ENCODE data around the gene KRTAP3-2.

Gene KRTAP3-2

GRCh38 chr17:40961591-40961990, 38.1 kb downstream of the KRTAP3-2 start:
- DNase-seq = no peak

DNA sequence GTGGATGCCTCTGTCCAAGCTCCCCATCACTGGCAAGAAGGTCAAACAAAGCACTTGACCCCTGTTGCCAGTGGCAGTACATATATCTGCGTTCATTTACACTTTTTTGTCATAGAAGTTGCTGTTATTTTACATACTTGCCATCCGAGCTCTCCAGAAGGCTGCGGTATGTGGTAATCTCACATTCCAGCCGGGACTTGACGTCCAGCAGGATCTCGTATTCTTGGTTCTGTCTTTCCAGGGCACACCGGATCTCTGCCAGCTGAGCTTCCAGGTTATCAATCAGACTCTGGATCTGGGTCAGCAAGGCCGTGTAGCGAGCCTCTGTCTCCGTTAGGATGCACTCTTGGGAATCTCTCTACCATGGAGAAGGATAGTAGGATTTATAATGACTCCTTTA, 39.6 kb downstream of the KRTAP3-2 start:
- no peak for DNase-seq

DNA sequence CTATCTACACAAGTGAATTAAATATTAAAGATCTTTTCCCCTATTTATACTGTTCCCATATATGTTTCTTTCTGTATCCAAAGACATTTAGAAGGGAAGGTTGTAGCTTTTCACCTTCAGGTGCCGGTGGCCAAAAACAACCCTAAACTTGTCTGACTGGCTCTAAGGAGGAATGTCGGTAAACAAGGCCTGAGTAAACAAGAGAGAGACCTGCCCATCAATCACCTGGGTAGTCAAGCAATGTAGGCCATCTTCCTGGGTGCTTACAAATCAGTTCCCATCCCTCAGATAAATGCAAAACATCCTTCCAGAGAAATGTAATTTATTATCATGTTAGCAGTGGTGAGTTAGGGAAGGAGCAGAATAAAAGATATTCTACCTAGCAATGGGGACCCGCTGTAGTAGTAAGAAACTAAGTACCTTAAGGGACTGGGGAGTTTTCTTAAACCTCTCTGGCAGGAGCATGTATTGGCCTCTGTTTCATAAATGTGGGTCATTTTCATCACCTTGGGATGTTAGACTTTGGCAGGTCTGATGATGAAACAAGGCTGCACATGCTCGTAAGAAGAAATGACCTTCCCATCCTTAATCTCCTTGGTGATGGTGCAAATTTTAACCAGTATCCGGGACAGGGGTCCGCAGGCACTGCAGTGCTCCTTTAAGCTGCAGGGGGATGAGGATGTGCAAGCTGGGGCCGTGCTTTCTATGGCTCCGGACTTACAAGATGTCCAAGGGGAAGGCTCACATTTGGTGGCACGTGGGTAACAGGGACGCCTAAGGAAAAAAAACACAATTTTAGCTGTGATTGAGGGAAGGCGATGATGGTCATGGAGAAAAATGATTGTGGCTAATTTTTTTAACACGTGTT, 41.4 kb downstream of the KRTAP3-2 start:
- DNase-seq = no peak

- DNase-seq = no peak
These were observed 43.1 kb downstream of the KRTAP3-2 start for GRCh38 chr17:40956401-40957254.

DNA sequence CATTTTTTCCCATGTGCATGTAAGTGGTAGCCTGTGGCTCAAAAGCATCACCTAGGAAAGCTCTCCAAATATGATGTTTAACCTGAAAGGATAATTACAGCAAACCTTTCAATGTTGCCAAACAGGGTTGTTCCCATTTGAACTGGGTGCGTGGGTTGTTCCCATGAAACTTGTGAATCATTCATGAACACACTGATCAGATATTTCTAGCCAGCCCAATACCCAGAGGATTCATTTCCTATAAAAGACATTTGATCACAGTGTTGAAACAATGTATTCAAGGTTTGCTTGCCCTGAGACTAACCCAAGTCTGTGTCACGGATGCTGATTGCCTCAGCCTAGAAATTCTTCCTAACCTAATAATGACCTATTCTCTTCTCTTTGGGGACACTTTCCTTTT, 45.8 kb downstream of the KRTAP3-2 start:
- no peak for DNase-seq

- no peak for DNase-seq
These were observed 47.0 kb downstream of the KRTAP3-2 start for GRCh38 chr17:40952661-40953060.

GRCh38 chr17:40952154-40952553, 47.6 kb downstream of the KRTAP3-2 start:
- DNase-seq = no peak

DNA sequence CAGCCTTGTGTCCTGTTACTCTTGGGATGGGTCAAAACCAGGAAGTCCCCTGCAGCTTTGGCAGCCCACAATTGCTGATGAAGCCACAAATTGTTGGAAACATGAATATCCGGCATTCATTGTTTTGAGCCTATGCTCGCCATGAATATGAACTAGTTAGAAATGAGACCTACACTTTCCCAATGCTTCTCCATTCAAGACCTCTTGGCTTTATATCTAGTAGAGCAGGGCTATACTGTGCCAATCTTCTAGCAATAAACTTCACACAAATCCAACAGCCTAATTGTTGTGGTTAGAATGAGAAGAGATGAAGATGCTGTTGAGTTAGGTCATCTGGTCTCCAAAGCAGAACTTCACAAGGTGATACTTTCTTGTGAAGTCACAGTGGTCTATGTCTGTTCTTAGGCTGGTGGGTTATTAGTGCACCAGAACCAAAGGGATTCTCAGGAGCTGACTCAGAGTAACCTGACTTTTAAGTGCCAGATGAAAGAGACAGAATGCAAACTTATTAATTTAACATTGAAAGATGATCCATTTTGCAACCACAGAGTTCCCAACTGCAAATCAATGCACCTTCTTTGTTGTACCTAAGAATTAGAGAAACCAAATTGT, 48.6 kb downstream of the KRTAP3-2 start:
- no peak for DNase-seq

DNA sequence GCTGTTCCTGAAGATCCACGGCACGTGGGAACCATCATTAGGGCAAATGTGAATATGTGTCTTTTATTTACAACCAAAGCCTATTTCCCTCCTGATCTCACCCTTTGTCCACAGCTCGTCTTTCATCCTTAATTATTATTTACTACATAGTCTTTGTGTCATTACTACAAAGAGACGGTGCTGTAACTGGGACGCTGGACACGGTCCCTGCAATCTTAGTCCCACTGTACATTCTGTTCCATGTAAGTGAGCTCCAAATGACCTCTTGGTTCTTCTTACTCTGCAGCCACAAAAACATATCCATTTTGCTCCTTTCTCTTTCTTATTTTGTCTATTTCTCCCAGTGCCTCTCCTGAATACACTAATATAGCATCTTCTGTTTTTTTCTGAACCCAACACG, 49.5 kb downstream of the KRTAP3-2 start:
- no peak for DNase-seq

- no peak for DNase-seq
These were observed 50.3 kb downstream of the KRTAP3-2 start for GRCh38 chr17:40949418-40949817.

Data from activated CD4-positive, CD25-positive, alpha-beta regulatory T cell treated with anti-CD3 and anti-CD28 coated beads, Interleukin-2, amount 50 U/mL, for 72 hours (primary cell).